Measurements from ENCODE around the gene C11orf16. TPM values are rescaled to one million over a fixed set of nuclear protein-coding genes. Genes with fewer than 3 reads are reported as not detected.

C11orf16 gene
- polyA plus RNA-seq, 2 of the 4 experiments (the other 2 are of a cell fraction), result not detected

- Histone ChIP-seq H3K4me3 (no peak overlapping the region), H3K4me2 (peak overlapping the region; percentile 71), H3K27ac (peak overlapping the region; percentile 17 to 95; a peak in 2 of 6 replicates), H3K4me1 (peaks cover 14% of the 10 kb centered on the region; the same call in 2 of the 3 replicates), H3K9me3 (no peaks in the 10 kb centered on the region)
- 98% methylated on average over 6 of the region's 6 CpGs for WGBS (ENCODE audit: missing lambda C conversion rate)
- POLR2A ChIA-PET, result interaction anchor here (0.6 to 2.9 kb wide), 10 partner anchors 10 to 456 kb away, joined by 3 to 44 read pairs (median 6); partner anchors contain the start of genes AKIP1, RPL27A and TRIM66
- DNase-seq (ENCODE audit: low read depth in 1 of 2, low spot score in 1 of 2) (no peak), ATAC-seq (no peak), FAIRE-seq (no peak)
- CTCF ChIA-PET, result interaction anchor here (1.2 to 1.3 kb wide), 3 partner anchors 10 to 39 kb away, joined by 3 to 4 read pairs (median 3); partner anchors contain the start of gene AKIP1
- TF ChIP-seq KDM5A (IDR thresholded peaks at IDR 0.05) (no peak), TP53 (CRISPR knock-in tag; IDR thresholded peaks at IDR 0.05) (no peak), RARB (CRISPR knock-in tag; IDR thresholded peaks at IDR 0.05) (no peak), ZFP36 (IDR thresholded peaks at IDR 0.05; ENCODE audit: borderline replicate concordance, partially characterized antibody) (no peak), JUNB (IDR thresholded peaks at IDR 0.05) (no peak)
These were observed 60.8 kb downstream of the C11orf16 start for GRCh38 chr11:8871962-8872361.

- Histone ChIP-seq H3K9me3 (no peaks in the 10 kb centered on the region), H3K4me2 (peak overlapping the region; percentile 71), H3K4me1 (peaks cover 14% of the 10 kb centered on the region; the same call in 2 of the 3 replicates), H3K27ac (peak overlapping the region; percentile 95 to 96), H3K4me3 (peak overlapping the region; percentile 94)
- ATAC-seq, result peak; percentile 76 to 81
- ChIA-PET POLR2A (interaction anchor here (0.6 to 2.9 kb wide), 11 partner anchors 9 to 457 kb away, joined by 3 to 44 read pairs (median 7); partner anchors contain the start of genes AKIP1, RPL27A and TRIM66), CTCF (interaction anchor here (1.2 to 1.3 kb wide), 4 partner anchors 11 to 40 kb away, joined by 3 to 4 read pairs (median 3); partner anchors contain the start of gene AKIP1)
- DNase-seq (ENCODE audit: low read depth in 1 of 2, low spot score in 1 of 2), result peak; percentile 72 to 73
- 4% methylated on average over 20 of the region's 27 CpGs for WGBS (ENCODE audit: missing lambda C conversion rate)
- FAIRE-seq, result no peak
- peak; percentile 50 for TF ChIP-seq MAX (IDR thresholded peaks at IDR 0.05)
- peak; percentile 78 for TF ChIP-seq E2F6 (IDR thresholded peaks at IDR 0.05; ENCODE audit: borderline replicate concordance, low read depth)
- 0 out of 2 replicates have a peak, but pooled peaks have one; percentile 51 for TF ChIP-seq ATOH8 (CRISPR knock-in tag; IDR thresholded peaks at IDR 0.05; ENCODE audit: low read depth)
- TF ChIP-seq PBX3 (IDR thresholded peaks at IDR 0.05), result no peak
- TF ChIP-seq FOXS1 (CRISPR knock-in tag; IDR thresholded peaks at IDR 0.05), result no peak
- TF ChIP-seq POLR2AphosphoS2 (conservative IDR thresholded peaks at IDR 0.05; ENCODE audit: low read length), result no peak
- TF ChIP-seq USF2 (IDR thresholded peaks at IDR 0.05), result peak; percentile 81
- no peak for TF ChIP-seq GATA3 (IDR thresholded peaks at IDR 0.05; ENCODE audit: borderline replicate concordance)
- TF ChIP-seq JUN (IDR thresholded peaks at IDR 0.05), result peak in 1 of 2 experiments; percentile 31; a peak in 1 of 5 replicates
These were observed 61.5 kb downstream of the C11orf16 start for GRCh38 chr11:8871171-8871775.

GRCh38 chr11:8870411-8871170 is 62.2 kb downstream of the C11orf16 start:
- 3% methylated on average over 18 of the region's 81 CpGs for WGBS (ENCODE audit: missing lambda C conversion rate)
- FAIRE-seq, result no peak
- Histone ChIP-seq H3K27ac (peak overlapping the region; percentile 95 to 96), H3K4me2 (peak overlapping the region; percentile 71), H3K4me1 (peaks cover 14% of the 10 kb centered on the region; the same call in 2 of the 3 replicates), H3K9me3 (no peaks in the 10 kb centered on the region), H3K4me3 (peak overlapping the region; percentile 94)
- ChIA-PET CTCF (interaction anchor here (0.8 to 1.3 kb wide), 7 partner anchors 11 to 685 kb away, joined by 3 to 6 read pairs (median 3); no protein-coding TSS in a partner anchor), POLR2A (interaction anchor here (0.6 to 2.9 kb wide), 12 partner anchors 16 to 188 kb away, joined by 3 to 44 read pairs (median 4); partner anchors contain the start of genes AKIP1, RPL27A and TRIM66)
- peak; percentile 83 to 89 for ATAC-seq
- peak; percentile 58 to 86 for DNase-seq (ENCODE audit: low read depth in 1 of 2, low spot score in 1 of 2)
- peak in 1 of 2 experiments; percentile 36; a peak in 2 of 5 replicates for TF ChIP-seq JUN (IDR thresholded peaks at IDR 0.05)
- TF ChIP-seq NPAS2 (CRISPR knock-in tag; IDR thresholded peaks at IDR 0.05; ENCODE audit: borderline replicate concordance), result no peak
- peak; percentile 10 to 51; a peak in 2 of 5 replicates for TF ChIP-seq RAD21 (conservative IDR thresholded peaks at IDR 0.05 in 1 of 2, IDR thresholded peaks at IDR 0.05 in 1 of 2)
- TF ChIP-seq POLR2A (IDR thresholded peaks at IDR 0.05; ENCODE audit: low read length), result peak; percentile 38
- 0 out of 2 replicates have a peak, but pooled peaks have one; percentile 8 for TF ChIP-seq MYC (IDR thresholded peaks at IDR 0.05; ENCODE audit: borderline replicate concordance, low read length)
- TF ChIP-seq HOXB5 (CRISPR knock-in tag; IDR thresholded peaks at IDR 0.05), result 0 out of 2 replicates have a peak, but pooled peaks have one; percentile 22
- peak; percentile 3; the same call in 1 of the 3 replicates for TF ChIP-seq SMC3 (IDR thresholded peaks at IDR 0.05)
- 0 out of 4 replicates have a peak, but pooled peaks of 1 of the 2 experiments have one; percentile 13 for TF ChIP-seq CEBPB (IDR thresholded peaks at IDR 0.05)
- TF ChIP-seq BCL3 (IDR thresholded peaks at IDR 0.05), result no peak
- TF ChIP-seq RFX5 (IDR thresholded peaks at IDR 0.05), result no peak
- peak; percentile 55 for TF ChIP-seq MAX (IDR thresholded peaks at IDR 0.05)

All from A549 (cell line).